GM21381 (cell line): ENCODE measurements around the gene ABLIM1.

Source experiments
- ATAC-seq: cut with Tn5 transposase; IDR thresholded peaks from one replicate; pipeline ENCODE4 v1.9.1; 2021; ENCODE audit warnings: mild to moderate bottlenecking, moderate library complexity; ENCODE audit not compliant: unreplicated experiment

The ABLIM1 gene

DNA sequence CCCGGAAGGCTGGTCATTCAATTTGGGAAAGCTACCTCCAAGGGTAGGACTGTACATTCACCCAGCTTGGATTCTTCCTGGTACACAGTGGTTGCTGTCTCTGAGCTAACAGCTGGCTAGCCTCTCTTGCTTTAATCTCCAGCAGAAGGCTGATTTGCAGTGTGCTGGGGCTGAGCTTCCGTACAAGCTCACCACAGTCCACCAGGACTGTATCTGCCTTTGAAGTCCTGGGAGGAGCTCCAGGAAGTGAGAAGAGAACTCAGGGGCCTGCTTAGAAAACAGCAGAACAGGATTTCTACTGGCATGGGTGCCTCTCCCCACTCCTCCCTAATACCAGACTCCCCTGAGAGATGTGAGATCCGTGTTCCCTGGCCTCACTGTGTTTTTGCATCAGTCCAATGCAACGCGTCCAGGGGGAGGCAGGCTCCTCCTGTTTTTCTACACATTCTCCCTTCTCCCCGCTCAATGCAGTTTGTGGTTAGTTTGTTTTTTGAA, 260.4 kb downstream of the ABLIM1 start:
- no peak for ATAC-seq

- ATAC-seq: no peak
Measured at GRCh38 chr10:114396464-114396863, 261.6 kb downstream of the ABLIM1 start.

- ATAC-seq: no peak
Measured at GRCh38 chr10:114395366-114396022, 262.6 kb downstream of the ABLIM1 start.

DNA sequence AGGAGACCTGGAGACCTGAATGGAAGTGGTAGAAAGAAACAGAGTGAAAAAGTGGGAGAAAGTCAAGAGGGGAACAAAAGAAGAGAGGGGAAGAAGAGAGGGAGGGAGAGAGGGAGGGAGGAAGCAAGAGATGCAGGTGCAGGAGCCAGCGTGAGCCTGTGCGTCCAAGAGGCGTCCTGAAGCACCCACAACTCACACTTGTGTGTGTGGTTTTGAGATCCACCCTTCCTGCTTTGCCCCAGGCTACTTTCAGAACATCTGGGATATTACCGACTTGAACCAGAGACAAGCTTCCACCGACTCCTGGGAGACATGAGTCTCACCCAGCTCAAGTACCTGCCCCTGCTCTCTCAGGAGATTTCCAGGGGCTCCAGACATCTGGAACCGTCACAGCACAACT, 263.5 kb downstream of the ABLIM1 start:
- ATAC-seq: no peak

GRCh38 chr10:114393886-114394285, 264.2 kb downstream of the ABLIM1 start:
- no peak for ATAC-seq

DNA sequence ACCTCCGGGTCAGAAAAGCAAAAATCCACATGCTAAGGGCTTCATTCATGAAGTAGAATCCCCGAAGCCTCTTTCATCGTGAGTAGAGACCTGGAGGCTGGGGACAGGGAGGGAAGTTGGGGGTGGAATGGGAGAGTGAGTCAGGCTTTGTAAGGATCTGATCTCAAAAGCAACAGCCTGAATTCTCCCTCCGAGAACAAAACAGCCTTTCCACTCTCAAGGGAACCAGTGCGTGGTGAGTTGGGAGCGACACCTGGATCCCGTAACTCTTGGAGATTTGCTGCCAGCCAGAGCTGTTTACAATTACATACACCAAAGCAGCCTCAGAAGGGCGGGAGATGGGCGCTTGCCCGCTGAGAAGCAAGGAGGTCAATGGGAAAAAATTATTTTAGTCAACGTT, 264.6 kb downstream of the ABLIM1 start:
- no peak for ATAC-seq

GRCh38 chr10:114392112-114392835, 265.8 kb downstream of the ABLIM1 start:
- ATAC-seq: no peak

GRCh38 chr10:114391599-114391998, 266.5 kb downstream of the ABLIM1 start:
- ATAC-seq: no peak

DNA sequence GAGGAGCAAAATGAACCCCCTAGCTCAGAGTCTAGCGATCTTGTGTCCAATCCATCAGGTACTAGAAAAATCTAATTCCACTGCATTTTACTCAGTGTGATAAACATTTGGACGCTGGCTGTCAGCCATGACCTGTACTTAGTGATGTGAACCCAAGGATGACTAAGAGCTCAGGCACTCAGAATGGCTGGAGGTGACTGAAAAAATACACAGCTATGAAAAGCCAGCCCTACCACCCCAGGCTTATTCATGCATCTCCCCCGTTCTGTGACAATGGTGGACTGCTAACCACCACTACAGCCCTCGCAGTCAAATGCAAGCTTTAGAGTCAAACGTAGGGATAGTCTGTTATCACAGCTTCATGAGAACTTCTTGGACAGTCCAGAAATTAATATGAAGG, 268.6 kb downstream of the ABLIM1 start:
- no peak for ATAC-seq

DNA sequence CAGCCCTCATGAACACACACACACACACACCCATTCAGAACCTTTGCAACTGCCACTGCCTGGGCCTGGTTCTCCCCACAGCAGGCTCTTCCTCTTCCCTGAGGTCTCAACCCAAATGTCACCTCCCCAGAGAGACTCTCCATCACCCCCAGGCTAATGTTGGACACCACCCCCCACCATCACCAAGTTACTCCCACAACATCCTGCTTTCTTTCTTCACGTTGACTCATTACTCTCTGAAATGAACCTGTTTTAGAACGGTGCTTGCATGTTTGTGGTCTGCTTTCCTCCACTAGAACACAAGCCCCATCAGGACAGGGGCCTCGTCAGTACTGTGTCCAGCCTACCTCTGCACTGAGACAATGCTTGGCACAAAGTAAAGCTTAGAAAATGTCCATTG, 269.8 kb downstream of the ABLIM1 start:
- no peak for ATAC-seq

DNA sequence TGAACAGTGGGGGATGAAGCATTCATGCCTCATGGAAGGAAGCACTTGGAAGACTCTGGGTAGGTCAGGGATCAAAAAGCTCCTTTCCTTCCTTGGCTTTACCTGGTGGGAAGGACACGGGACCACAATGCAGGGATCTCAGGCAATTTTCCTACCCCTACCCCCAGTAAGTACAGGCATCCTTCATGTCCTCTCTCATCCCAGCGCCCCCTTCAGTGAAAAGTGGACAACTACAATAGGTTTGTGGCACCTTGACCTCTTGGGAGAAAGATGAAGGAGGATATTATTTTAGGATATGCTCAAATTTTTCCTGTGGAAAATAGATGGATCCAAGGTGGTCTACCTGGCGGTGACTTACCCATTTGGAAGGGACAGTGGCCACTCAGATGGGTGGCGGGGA, 270.3 kb downstream of the ABLIM1 start:
- ATAC-seq: no peak

DNA sequence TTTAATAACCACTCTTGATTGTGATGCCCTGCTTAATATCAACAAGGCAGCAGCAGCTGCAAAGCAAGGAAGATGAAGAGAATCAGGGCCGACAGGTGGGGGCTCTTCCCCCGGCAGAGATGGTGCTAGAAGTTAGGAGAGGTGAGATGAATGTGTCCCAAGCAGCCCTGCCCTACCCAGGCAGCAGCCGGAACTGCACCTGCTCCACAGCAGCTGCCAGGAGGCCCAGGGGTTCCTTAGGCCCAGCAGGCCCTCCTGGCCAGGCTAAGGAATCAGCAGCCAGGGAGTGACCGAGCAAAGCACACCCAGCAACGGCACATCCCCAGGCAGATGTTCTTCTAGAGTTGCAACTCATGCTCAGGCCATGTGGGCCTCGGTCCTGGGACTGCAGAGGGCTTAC, 271.6 kb downstream of the ABLIM1 start:
- ATAC-seq: no peak

- no peak for ATAC-seq
Measured at GRCh38 chr10:114385557-114385956, 272.5 kb downstream of the ABLIM1 start.

GRCh38 chr10:114384601-114385000, 273.5 kb downstream of the ABLIM1 start:
- ATAC-seq: no peak

GRCh38 chr10:114384181-114384580, 273.9 kb downstream of the ABLIM1 start:
- no peak for ATAC-seq
